Left ventricle myocardium inferior (tissue), 1 donor: ENCODE results near the gene CPA4. TPM values are rescaled to one million over a fixed set of nuclear protein-coding genes. Genes with fewer than 3 reads are reported as not detected.

Source experiments
- DNase-seq: peaks from one replicate; pipeline ENCODE4 v3.0.0-alpha.2; 2020
- H3K27ac ChIP-seq: fragments of 200-600 bp; replicated peaks from 2 replicates; pipeline ENCODE4 v1.8.0; 2021
- H3K27me3 ChIP-seq: fragments of 200-600 bp; 2 replicates; pipeline ENCODE4 v1.8.0; 2021; ENCODE audit warnings: low read depth
- H3K36me3 ChIP-seq: fragments of 200-600 bp; 2 replicates; pipeline ENCODE4 v1.8.0; 2021
- H3K4me1 ChIP-seq: fragments of 200-600 bp; 2 replicates; pipeline ENCODE4 v1.8.0; 2021
- H3K4me3 ChIP-seq: fragments of 200-600 bp; 2 replicates; pipeline ENCODE4 v1.8.0; 2021; ENCODE audit warnings: mild to moderate bottlenecking, moderate library complexity
- H3K9me3 ChIP-seq: fragments of 200-600 bp; replicated peaks from 2 replicates; pipeline ENCODE4 v1.8.0; 2021
- intact Hi-C: fragments of 100-400 bp; cut with micrococcal nuclease; formaldehyde crosslinking; loops from one replicate; pipeline ENCODE4 v1.11.0; 2022
- total RNA-seq: library from RNA; stranded (reverse); fragmentation: NEBNext Ultra II Directional; extraction: Animal tissue kit (Norgen Biotek cat#: 25700); gene quantifications from one replicate; pipeline ENCODE4 v1.2.1, GENCODE V29; 2021
- TF ChIP-seq, protein P1 (sequence below): fragments of 200-600 bp; IDR thresholded peaks from 2 replicates; pipeline ENCODE4 v1.8.0; 2021; ENCODE audit warnings: antibody characterized with exemption, mild to moderate bottlenecking, borderline replicate concordance
- donor health status: DM: no; HTN: yes; CAD: no; lungs with severe emphysema.

CPA4 gene
- total RNA-seq, 1 donor from 2014 or later = not detected

DNA sequence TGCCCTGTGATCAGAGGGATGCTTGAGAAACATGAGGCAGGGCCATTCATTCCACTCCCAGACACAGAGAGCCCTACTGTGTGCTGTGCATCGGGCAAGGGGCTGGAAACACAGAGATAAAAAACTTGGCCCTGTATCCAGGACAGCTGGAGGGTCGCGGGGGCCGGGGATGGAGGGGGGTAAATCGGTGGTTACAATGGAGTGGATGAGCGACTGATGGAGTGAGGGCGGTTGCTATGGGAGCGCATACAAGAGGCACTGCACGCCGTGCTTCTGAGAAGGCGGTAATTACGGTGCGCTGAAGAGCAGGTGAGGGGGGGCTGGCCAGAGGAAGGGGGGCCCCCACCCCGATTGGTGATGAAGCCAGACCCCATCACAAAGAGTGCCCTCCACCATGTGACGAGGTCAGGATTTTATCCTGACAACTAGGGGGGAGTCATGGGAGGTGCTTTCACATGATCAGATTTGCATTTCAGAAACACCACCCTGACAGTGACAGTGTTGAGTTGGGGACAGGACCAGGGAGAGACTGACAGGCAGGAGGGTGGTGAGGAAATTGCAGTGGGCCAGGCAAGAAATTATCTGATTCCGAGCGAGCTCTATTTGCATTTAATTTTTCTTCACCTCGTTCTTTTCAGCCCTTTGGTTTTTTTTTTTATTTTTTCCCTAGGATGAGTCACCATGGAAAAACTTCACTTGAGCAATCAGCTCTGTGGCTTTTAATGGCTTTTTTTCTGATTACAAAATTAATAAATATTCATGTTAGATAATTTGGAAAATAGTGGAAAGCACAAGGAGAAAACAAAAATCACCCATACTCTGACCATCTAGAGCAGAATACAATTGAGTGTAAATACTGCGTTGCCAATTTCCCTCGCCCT lies 59.5 kb downstream of the CPA4 start:
- Histone ChIP-seq H3K4me1 (peaks cover 40% of the 10 kb centered on the region), H3K36me3 (no peaks in the 10 kb centered on the region), H3K4me3 (peak overlapping the region; percentile 14), H3K9me3 (no peaks in the 10 kb centered on the region), H3K27ac (peak overlapping the region; percentile 75), H3K27me3 (peaks cover 8% of the 10 kb centered on the region)
- intact Hi-C loops = no loop called here
- DNase-seq = no peak
- TF ChIP-seq, protein P1, sequence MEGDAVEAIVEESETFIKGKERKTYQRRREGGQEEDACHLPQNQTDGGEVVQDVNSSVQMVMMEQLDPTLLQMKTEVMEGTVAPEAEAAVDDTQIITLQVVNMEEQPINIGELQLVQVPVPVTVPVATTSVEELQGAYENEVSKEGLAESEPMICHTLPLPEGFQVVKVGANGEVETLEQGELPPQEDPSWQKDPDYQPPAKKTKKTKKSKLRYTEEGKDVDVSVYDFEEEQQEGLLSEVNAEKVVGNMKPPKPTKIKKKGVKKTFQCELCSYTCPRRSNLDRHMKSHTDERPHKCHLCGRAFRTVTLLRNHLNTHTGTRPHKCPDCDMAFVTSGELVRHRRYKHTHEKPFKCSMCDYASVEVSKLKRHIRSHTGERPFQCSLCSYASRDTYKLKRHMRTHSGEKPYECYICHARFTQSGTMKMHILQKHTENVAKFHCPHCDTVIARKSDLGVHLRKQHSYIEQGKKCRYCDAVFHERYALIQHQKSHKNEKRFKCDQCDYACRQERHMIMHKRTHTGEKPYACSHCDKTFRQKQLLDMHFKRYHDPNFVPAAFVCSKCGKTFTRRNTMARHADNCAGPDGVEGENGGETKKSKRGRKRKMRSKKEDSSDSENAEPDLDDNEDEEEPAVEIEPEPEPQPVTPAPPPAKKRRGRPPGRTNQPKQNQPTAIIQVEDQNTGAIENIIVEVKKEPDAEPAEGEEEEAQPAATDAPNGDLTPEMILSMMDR = no peak

DNA sequence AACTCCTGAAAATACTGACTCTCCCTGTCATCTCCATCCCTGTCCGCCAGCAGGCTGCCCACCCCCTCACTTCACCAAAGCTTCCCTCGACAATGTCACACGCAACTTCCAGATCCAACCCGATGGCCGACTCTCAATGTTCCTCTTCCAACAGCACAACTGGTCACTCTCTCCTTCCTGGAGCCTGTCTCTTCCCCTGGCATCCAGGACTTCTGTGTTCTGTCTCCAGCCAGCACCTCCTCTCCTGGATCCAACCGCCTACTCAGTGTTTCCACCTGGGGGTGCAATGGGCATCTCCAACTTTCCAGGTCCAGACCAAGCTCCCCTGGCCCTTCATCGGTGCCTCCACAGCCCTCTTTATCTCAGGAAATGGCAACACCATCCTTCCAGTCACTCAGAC lies 60.2 kb downstream of the CPA4 start:
- H3K9me3 ChIP-seq = no peaks in the 10 kb centered on the region
- peaks cover 8% of the 10 kb centered on the region for H3K27me3 ChIP-seq
- DNase-seq = no peak
- intact Hi-C loops = no loop called here
- no peak overlapping the region for H3K4me3 ChIP-seq
- peak overlapping the region; percentile 75 for H3K27ac ChIP-seq
- TF ChIP-seq, protein P1 = no peak
- H3K36me3 ChIP-seq = no peaks in the 10 kb centered on the region
- H3K4me1 ChIP-seq = peaks cover 40% of the 10 kb centered on the region

DNA sequence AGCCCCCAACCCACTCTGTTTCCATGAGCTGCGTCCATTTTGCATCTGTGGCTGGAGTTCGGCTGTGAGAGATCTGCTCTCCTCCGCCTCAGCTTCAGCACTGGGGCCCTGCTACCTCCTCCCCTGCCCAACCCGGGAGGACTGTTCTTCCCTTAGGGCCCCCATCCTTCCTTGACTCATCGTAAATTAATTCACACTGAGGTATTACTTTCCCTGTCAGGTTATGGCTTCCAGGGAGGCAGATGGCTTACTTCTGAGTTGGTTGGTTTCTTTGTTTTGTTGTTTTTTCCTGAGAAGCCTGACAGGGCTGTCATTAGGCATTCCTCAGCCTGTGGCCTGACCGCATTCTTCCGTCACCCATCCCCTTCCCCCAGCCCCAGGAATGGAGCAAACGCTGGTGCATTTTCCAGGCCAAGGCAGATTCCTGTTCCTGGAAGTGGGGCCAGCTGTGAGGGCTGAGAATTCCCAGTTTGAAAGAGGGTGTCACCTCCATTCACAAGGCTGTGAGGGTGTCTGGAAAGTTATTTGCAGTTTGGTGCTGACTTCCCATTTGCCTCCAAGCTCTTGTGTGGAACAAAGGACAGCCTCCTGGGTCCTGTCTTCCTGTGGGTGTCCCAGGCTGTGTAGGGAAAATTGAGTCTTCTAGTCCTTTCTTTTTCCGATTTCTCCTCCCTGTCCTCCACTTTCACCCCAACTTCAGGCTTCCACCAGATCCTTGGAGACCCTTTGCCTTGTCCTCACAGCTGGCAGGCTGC lies 63.3 kb downstream of the CPA4 start:
- Histone ChIP-seq H3K36me3 (no peaks in the 10 kb centered on the region), H3K27ac (peak overlapping the region; percentile 73), H3K4me1 (peaks cover 30% of the 10 kb centered on the region), H3K9me3 (peaks cover 25% of the 10 kb centered on the region), H3K4me3 (no peak overlapping the region), H3K27me3 (peaks cover 8% of the 10 kb centered on the region)
- TF ChIP-seq, protein P1 = no peak
- intact Hi-C loops = no loop called here
- DNase-seq = peak; percentile 31

DNA sequence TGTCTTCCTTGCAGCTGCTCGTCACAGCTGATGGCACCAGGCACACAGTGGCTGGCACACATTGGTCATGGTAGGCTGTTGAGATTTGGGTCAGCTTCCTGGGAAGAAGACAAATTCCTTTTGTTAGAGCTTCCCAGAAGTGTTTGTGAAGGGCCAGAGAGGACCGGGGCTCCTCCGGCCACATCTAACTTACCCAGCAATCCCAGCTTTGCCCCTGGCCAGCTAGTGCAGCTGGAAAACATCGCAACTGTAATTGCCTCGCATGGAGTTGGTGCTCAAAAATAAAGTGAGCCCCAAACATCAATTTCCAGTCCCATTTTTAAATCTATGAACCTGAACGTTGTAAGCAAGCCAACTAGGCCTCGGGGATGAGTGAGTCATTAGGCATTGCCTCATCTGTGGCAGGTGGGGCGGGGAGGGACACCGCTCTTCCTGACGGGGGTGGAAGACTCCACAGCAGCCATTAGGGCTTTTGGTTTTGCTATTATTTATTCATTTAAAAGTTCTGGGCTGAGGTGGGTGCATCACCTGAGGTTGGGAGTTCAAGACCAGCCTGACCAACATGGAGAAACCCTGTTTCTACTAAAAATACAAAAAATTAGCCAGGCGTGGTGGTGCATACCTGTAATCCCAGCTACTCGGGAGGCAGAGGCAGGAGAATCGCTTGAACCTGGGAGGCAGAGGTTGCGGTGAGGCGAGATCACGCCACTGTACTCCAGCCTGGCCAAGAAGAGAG lies 64.1 kb downstream of the CPA4 start:
- Histone ChIP-seq H3K4me3 (no peak overlapping the region), H3K27ac (peak overlapping the region; percentile 73), H3K9me3 (peaks cover 25% of the 10 kb centered on the region), H3K27me3 (peaks cover 5% of the 10 kb centered on the region), H3K4me1 (peaks cover 22% of the 10 kb centered on the region), H3K36me3 (no peaks in the 10 kb centered on the region)
- intact Hi-C loops = no loop called here
- TF ChIP-seq, protein P1 = no peak
- peak; percentile 30 for DNase-seq

DNA sequence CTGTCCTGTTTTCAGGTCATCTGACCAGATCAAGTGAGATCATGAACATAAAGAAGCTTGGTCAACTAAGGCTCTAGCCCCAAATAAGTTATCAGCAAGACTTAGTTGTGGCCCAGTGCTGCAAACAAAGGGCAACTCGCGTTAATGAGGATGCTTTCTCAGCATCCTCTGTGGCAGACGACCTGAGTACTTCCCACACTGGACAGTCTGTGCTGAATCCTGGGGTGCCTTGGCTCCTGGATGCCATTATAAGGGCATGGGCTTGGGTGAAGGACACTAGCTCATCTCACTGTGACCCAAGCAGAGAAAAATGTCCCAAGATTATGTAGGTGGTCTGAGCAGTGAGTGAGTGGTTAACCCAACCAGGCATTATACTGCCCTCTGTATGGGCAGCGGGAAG lies 65.5 kb downstream of the CPA4 start:
- peaks cover 25% of the 10 kb centered on the region for H3K9me3 ChIP-seq
- no peaks in the 10 kb centered on the region for H3K36me3 ChIP-seq
- no peak overlapping the region for H3K4me3 ChIP-seq
- H3K27ac ChIP-seq = no peak overlapping the region
- no peaks in the 10 kb centered on the region for H3K27me3 ChIP-seq
- TF ChIP-seq, protein P1 = no peak
- peaks cover 16% of the 10 kb centered on the region for H3K4me1 ChIP-seq
- DNase-seq = no peak
- intact Hi-C loops = no loop called here
